Peyer's patch (tissue), 4 donors: Measurements from ENCODE around the gene SLC7A7.

ENCODE experiments used
- CTCF ChIP-seq, 6 experiments: fragments of 450-650 bp in 4 of 6; fragments of 200-600 bp in 2 of 6; sonication (generic) in 1 of 6; IDR thresholded peaks; one replicate each; pipeline ENCODE4 v1.5.1; 2017 to 2019; ENCODE audit warnings: antibody characterized with exemption in 6 of 6, mild to moderate bottlenecking in 3 of 6, moderate library complexity in 1 of 6
- POLR2A ChIP-seq, 2 donors: fragments of 450-650 bp; IDR thresholded peaks; one replicate each; pipeline ENCODE4 v1.5.1; 2017; ENCODE audit warnings: antibody characterized with exemption in 2 of 2, mild to moderate bottlenecking in 2 of 2, moderate library complexity in 2 of 2

- TF ChIP-seq POLR2A (IDR thresholded peaks at IDR 0.05): no peak
- TF ChIP-seq CTCF (IDR thresholded peaks at IDR 0.05): no peak
Observed at GRCh38 chr14:22814373-22814772, 862 bp downstream of the SLC7A7 start.
